Stimulated activated CD8-positive, alpha-beta memory T cell treated with anti-CD3 and anti-CD28 coated beads, Interleukin-12 subunit alpha, Interleukin-12 subunit beta, amount 100 ng/mL, for 24 hours (primary cell): ENCODE measurements around the gene GGT6.

ENCODE experiments used
- DNase-seq: peaks from one replicate; pipeline ENCODE4 v3.0.0-alpha.2; 2020; ENCODE audit errors: extremely low read depth

The GGT6 gene

DNA sequence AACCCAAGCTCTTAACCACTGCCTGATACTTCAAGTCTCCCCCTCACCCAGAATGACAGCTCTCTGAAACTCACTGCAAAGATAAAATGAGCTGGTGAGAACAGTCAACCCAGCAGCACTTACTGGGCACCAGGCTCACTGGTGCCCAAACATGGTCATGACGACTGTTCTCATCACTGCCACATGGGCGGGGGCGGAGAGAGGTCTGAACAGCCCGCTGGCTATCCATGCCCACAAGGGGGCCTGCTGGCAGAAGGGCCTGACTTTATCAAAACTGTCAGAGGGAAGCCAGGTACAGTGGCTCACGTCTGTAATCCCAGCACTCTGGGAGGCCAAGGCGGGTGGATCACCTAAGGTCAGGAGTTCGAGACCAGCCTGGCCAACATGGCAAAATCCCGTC is 9.2 kb downstream of the GGT6 start:
- no peak for DNase-seq

DNA sequence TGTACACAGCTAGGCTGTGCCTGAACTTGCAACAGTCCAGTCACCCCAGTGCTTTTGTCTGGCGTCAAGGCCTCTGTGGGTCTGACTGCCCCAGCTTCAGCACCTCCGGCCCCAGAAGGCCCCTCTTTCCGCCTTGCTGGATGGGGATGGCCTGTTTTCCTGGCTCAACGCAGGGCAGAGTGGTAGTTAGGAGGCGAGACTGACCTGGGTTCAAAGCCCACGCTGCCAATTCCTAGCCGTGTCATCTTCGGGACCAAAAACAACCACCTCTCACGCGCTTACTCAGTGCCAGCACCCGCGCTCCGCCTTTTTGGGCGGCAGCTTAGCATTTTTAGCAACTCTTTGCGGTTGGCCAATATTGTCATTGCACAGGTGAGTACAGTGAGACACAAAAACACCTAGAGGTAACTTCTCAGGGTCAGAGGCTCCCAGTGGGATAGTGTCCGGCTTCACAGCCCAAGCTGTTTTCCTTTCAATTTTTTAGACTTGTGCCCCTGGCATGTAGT is 9.8 kb downstream of the GGT6 start:
- DNase-seq: no peak

DNA sequence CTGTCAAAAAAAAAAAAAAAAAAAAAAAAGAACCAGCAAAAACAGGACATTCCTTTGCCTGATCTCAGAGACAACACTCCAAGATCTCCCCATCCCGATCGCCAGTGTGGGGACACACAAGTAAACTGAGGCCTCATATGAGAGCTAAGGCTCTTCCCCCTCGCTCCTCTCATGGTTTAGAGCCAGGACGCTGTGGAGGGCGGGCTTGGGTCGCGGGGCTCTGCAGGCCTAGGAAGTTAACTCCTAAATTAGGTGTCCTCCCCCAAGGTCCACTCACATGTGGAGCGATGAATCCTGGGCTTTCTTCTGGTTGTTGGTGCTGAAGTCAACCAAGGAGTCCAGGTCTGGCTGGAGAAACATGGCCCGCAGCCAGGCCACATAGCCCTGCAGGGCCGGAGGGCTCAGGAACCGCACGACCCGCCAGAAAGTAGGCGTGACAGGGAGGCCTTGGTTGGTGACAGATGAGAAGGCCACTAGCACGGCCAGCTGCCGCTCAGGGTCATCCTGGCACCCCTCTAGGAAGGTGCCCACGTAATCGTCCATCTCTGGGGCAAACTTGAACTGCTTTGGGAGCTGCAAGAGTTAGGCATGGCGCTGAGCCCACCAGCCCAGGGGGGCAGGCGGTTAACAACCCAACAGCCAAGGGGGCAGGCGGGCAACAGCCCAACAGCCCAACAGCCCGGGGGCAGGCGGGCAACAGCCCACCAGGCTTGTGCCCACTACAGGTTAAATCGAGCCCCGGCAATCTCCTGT is 10.4 kb downstream of the GGT6 start:
- no peak for DNase-seq

DNA sequence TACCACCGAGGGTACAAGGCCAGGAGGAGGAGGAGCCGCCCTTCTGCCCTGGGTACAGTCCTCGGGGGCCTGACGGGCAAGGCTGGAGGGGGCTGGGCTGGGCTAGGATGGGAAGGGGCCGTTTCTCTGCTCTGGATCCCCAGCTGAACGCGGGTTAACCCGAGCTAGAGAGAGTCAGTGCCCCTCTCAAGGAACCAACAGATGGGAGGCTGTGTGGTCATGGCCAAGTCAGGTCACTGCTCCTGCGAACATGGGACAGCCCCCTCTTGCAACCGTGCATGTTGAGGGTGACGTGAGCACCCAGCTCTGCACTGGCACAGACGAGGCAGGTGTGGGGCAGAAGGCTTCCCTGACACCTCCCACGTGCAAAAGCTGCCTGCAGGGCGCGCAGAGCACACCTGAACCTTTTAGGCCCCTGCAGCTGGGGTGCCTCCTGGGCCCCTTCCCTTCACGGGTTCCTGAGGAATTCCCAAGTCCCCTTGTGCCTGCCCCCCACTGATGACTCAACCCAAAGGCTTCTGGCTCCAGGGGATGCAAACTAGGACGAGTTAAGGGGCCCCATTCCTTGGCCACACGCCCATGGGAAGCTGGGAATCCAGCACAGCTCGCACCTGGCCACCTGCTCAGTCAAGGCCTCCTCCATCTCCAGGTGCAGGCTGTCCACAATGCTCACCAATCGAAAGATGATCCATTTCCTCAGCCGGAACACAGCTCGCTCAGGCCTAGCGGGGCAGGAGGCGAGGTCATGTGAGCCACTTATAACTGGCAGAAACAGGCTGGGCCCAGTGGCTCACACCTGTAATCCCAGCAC is 11.5 kb downstream of the GGT6 start:
- no peak for DNase-seq

DNA sequence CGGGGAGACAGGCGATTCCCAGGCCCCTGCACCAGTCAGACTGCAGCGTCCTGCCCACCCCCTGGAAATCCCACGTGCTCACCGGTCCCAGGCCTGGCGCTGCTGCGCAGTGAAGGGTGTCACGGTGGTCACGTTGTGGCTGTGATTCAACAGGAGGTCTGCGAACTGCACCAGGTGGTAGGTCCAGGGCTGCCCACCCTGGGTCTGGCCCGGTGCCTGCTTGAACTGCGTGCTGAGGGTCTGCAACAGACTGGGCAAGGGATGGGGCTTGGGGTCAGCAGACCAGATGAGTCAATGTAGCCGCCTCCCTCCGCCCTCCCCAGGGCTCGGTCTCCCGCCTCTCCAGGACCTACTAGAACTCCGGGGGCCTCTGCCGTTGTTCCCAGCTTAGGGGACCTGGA is 12.3 kb downstream of the GGT6 start:
- no peak for DNase-seq

DNA sequence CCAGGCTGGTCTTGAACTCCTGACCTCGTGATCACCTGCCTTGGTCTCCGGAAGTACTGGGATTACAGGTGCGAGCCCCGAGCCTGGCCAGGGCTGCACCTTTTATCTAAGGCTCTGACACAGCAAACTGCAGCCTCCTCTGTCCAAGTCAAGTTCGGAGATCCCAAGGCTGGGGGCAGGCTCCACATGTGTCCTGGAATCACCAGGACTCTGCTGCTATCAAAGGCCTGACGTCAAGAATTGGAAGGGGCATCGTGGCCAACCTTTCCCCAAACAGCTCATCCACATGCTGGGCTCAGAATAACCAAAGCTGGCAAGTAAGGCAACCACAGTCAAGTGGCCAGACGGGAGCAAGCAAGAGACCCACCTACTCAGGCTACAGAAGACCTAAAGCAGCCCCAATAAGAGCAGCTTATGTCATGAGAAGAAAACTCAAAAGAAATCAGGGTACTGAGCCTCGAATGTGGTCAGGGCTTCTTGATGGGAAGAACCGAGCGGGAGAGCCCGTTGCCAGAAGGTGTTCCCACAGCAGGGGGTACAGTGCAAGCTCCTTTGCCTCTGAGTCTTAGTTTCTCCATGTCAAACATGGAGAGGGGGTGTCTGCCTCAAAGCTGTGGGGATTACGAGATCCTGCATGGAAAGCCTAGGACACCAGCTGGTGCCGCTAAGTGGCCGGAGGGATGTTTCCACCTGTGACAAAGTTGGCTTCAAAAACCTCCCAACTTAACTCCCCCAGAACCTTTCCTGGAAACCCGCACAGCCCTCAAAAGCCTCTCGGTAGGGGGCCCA is 13.1 kb downstream of the GGT6 start:
- DNase-seq: no peak

DNA sequence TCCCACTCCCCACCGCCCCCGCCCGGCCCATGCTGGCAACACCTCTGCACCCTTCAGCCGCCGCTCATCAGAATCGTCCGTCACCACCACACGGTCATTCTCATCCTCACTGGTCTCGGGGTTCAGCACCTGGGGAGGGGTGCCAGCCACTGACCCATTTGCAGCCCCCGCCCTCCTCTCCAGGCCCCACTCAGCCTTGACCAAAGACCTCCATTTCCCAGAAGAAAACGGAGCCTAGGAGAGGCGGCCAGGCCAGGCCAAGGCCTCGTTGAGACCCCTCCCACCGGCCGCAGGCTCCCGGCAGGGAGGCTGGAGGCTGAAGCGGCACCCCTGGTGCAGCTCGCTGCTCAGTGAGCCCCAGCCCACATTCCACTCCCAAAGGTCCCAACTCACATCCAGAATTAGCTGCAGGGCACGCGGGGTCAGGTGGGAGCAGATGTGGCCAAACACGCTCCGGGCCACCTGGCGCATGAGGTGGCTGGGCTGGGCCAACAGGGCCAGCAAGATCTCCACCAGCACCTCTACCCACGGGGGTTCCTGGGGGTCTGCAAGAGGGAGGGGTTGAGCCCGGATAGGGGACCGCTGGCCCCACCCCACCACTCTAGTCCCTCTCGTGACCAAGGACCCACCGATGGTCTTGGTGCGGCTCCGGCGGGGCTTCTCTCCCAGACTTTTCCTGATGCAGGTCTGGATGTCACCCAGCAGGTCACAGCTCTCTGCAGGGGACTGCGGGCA is 15.0 kb downstream of the GGT6 start:
- DNase-seq: no peak

DNA sequence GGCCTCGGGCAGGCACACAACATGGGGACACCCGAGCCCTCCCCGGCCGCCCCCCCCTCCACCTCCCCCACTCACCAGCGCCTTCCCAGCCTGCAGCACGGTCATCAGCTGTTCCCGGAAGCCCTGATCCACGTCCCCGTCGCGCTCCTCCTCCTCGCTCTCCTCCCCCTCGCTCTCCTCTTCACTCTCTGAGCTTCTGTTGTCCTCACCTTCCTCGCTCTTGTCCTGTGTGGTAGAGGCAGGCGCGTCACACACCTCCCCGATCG is 15.5 kb downstream of the GGT6 start:
- DNase-seq: no peak

DNA sequence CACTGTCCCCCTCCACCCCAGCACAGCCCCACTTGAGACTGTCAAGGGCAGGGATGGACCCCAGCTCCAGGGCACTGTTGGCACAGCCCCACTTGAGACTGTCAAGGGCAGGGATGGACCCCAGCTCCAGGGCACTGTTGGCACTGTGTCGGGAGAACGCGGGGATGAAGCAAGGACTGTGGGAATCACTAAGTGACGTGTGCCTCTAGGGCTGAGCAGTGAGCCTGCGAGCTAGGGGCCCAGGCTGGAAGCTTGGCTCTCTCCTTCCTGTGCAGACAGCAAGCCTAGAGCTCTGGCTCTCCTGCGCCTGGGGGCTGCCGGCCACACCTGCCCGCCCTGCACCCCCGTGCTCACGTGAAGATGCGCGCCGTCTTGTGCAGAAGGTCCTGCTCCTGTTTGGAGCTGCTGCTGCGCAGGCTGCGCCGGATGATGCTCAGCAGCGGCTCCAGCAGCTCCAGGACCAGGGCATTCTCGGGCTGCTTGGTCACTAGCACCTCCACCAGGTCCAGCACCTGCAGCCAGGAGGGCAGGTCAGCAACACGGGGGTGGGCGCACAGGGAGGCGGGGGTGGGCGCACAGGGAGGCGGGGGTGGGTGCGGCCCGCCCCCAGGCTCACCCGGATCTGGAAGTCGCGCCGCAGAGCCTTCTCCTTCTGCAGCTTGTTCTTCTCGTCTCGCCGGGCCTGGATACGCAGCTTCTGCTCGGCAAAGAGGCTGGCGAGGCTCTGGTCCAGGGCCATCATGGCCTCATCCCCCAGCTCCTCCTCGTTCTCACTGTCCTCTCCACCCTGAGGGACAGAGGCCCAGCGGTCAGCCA is 16.0 kb downstream of the GGT6 start:
- DNase-seq: no peak

DNA sequence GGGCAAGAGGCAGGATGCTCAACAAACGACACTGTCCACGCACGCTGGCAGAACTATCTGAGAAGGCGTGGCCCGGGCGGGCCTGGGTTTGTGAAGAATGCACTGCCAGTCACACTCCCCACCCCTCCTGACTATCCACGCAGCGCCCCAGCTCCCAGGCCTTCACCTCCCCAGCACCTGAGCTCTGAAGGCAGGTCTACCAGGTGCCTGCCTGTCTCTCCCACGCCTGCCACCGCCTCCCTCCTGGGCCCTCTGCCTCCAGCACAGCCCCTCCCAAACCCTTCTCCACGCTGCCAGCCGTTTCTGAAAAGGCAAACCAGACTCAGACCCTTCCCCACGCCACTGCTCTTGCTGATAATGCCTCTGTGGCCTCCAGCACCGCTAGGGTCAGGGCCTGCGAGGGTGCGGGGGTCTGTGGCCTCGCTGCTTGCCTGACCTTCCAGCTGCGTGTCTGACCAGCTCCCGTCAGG is 16.8 kb downstream of the GGT6 start:
- DNase-seq: no peak

DNA sequence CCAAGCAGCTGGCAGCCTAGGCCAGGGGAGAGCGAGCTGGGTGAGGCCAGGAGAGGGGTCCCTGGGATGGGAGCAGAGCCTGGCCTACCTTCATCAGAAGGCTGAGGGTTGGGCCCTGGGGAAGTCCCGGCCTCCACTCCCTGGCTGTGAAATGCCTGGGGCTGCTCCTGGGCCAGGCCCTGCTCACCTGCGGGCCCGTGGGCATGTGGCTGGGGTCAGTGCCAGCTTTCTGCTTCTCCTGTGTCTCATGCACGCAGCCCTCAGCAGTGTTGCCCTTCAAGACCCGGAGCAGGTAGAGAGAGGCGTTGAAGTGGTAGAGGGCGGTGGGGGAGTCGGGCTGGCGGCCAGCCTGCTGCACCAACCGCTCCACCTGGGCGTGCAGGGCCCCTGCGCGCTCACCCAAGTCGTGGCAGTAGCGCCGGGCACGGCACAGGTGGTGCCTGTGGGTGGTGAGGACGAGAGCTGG is 17.6 kb downstream of the GGT6 start:
- no peak for DNase-seq

DNA sequence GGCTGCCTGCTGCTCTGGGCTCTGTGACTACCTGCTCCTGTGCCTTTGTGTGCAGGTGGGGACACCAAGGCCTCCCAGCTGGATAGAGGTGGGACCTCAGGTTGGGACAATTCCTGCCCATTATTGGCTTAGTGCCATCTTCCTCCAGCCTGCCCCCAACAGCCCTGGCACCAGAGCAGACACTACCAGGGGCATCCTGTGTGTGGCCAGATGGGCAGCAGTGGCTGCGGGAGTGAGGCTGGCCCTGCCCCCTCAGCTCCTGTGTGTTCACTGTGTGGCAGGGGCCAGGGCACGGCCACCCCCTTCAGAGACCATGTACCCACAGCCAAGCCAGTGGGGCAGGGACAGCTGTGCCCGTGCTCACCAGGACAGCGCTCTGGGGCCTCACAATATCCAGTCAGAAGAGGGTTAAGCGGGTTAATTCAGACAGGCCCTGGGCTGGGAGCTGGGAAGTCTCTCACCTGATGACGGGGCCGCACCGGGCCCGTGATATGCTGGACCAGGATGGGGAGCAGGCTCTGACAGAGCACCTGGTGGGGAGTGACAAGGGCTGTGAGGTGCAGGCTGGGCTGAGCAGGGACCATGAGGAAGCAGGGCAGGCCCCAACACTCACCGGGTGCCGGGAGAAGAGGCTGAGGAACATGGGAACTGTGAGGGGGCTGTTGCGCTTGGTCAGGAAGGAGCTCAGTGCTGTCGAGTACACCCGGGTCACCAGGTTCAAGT is 18.2 kb downstream of the GGT6 start:
- DNase-seq: no peak

DNA sequence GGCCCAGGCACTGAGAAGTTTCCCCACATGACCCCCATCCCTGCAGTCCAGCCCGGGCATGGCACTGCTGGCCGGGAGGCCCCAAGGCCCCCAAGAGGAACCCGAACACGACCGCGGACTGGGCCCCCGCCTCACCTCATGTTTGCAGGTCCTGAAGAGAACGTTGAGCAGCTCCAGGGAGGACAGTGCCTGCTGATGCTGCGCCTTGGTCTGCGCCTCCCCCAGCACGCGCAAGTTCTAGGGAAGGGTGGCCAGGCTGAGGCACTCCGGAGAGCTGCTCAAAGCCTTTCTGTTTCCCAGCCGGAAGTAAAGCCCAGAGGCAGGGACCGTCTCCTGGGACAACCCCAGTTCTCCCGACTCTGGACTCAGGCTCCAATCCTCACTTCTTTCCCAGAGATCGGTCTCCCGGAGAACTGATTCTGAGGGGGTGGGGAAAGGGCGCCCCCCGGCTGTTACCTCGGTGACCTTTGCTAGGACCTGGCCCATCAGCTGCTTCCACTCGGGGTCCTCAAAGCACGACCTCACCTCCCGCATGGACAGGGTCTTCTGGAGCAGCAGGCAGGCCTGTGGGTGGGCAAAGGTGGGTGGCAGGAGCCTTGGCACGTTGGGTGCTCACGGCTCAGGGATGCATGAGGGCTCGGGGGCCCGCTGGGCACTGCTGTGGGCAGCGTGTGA is 18.9 kb downstream of the GGT6 start:
- no peak for DNase-seq

DNA sequence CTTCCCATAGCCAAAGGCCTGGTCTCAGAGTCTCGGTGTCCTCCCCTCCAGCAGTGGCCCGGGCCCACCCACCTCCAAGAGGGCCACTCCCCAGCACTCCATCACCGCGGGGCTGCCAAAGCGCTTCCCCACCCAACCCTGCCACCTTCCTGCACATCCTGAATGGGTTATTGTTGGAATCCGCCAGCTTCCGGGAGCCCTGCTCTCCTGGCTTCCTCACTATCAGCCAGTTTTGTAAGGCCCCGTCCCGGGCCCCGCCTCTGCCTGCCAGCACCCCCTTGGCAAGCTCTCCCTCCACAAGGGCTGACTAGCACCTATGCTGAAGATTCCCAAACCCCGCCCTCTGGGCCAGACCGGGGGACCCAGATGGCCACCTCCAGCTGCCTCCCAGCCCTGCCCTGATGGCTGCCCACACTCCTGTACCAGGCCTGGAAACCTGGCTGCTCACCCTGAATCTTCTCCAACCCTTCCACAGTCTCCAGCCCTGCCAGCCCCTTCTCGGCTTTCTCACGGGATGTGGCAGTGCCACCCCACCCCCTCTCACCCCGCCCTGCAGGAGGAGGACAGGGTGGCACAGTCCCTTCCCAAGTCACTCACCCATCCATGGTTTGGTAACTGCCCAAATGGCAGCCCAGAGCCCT is 19.6 kb downstream of the GGT6 start:
- DNase-seq: no peak

DNA sequence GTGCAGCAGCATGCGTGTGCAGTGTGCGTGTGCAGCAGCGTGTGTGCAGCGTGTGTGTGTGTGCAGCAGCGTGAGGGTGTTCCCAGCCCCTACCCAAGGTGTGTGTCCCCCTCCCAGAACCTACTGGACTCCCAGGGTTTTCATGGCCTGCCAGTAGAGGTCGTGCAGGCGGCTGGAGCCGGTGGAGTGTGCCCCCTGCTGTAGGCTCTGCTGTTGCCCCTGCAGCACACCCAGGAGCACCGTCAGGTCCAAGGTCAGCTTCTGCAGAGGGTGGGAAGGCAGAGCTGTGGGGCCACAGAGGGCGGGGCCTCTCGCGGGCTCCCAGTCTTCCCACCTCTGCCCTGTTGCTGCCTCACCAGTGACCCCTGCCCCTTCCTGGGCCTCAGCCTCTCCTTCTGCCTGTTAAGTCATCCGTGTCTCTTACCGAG is 20.1 kb downstream of the GGT6 start:
- DNase-seq: no peak

DNA sequence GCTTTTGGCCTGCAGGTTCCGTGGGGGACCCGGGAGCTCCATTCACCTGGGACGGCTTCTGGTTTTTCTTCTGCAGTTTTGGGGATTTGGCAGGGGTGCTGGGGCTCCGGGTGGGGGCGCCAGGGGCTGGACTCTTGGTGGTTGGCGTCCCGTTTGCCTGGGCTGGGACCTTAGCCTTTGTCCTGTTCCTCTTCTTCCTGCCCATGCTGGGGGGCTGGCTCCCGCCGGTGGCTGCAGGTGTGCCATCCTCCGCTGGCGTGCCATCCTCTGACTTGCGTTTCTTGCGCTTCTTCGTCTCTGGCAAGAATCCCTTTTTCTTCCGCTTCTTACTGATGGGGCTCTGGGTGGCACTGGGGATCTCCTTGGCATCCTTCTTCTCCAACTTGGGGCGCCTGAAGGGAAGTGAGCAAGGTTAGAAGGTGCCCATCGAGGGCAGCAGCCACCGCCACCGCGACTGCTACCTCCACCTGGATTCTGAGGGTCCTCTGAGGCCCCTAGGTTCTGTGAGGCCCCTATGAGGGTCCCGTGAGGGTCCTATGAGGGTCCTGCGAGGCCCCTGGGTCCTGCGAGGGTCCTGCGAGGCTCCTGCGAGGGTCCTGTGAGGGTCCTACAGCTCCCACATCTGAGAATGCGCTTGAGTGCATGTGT is 20.7 kb downstream of the GGT6 start:
- DNase-seq: no peak

DNA sequence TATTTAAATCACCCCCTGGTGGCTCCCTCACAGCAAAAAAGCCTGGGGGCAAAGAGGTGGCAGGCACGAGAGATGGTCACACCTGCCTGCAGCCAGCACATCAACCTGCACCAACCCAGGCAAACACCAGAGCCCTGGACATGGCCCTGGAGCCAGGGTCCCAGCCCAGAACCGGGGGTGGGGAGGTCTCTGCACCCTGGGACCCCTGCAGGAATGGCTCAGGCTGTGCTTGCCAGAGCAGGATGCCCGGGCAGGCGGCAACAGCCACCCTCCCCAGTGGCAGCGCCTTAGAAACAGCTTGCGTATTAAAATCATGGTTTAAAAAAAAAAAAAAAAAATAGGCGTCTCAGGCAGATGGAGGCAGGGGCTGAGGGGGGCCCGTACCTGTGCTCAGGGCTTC is 21.4 kb downstream of the GGT6 start:
- no peak for DNase-seq

DNA sequence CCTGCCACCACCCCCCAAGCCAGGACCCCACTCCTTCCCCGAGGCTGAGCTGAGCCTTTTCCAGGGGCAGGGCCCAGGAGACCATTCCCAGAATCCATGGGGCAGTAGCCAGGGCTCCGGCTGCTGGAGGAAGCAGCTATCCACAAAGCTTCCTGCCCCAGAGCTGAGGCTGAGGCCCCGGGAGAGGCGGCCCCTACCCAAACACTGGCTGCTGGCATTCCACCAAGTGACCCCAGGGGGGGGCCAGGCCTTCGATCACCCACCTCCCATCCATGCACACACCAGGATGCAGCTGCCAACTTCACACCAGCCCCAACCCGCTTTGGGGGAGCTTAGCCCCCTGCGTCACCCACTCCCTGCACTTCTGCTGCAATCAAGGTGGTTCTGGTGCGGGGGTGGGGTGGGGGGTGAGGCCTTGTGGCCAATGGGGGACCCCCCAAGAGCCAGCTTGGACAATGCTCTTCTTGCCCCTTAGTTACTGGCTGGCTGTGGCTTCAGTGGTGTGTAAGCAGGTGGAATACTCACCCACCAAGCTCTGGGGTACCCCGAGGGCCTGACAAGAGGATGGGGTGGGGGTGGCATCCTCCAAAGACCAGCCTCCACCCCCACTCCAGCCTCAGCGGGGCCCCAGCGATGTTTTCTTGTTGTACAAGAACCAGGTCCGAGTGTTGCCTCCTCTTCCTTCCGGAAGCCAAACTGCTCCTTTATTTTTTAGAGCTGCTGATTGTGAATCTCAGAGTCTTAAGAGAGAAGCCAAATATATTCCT is 22.0 kb downstream of the GGT6 start:
- no peak for DNase-seq
